Measurements from ENCODE around the gene RB1.

The RB1 gene

GRCh38 chr13:48295271-48295670, 8.3 kb upstream of the RB1 start:
- Histone ChIP-seq H3K27ac (ENCODE audit: low read length) (no peak overlapping the region), H3K4me3 (ENCODE audit: low read length) (no peak overlapping the region), H3K9ac (ENCODE audit: low read length) (no peak overlapping the region), H3K4me2 (ENCODE audit: low read length) (no peak overlapping the region), H2AFZ (ENCODE audit: low read depth, low read length) (no peak overlapping the region), H3K4me1 (ENCODE audit: low read length) (no peaks in the 10 kb centered on the region), H3K9me3 (ENCODE audit: insufficient read depth, low read length) (no peaks in the 10 kb centered on the region), H3K27me3 (ENCODE audit: low read depth, low read length) (peaks cover 5% of the 10 kb centered on the region; the same call in 1 of the 2 replicates), H4K20me1 (ENCODE audit: insufficient read depth, low read length) (no peaks in the 10 kb centered on the region), H3K79me2 (ENCODE audit: low read length) (no peaks in the 10 kb centered on the region), H3K36me3 (replicated peaks; ENCODE audit: low read depth, low read length) (no peaks in the 10 kb centered on the region)
- TF ChIP-seq CTCF (IDR thresholded peaks at IDR 0.05; ENCODE audit: low read depth, low read length), result no peak
- TF ChIP-seq EZH2phosphoT487 (IDR thresholded peaks at IDR 0.05; ENCODE audit: low read depth), result no peak

GRCh38 chr13:48296528-48296927, 7.0 kb upstream of the RB1 start:
- no peaks in the 10 kb centered on the region for H3K36me3 ChIP-seq (replicated peaks; ENCODE audit: low read depth, low read length)
- TF ChIP-seq EZH2phosphoT487 (IDR thresholded peaks at IDR 0.05; ENCODE audit: low read depth) (no peak), CTCF (IDR thresholded peaks at IDR 0.05; ENCODE audit: low read depth, low read length) (no peak)
- H3K4me2 ChIP-seq (ENCODE audit: low read length), result no peak overlapping the region

GRCh38 chr13:48297131-48297786, 6.3 kb upstream of the RB1 start:
- Histone ChIP-seq H3K27me3 (ENCODE audit: low read depth, low read length) (no peaks in the 10 kb centered on the region), H4K20me1 (ENCODE audit: insufficient read depth, low read length) (no peaks in the 10 kb centered on the region), H3K27ac (ENCODE audit: low read length) (no peak overlapping the region), H3K4me3 (ENCODE audit: low read length) (no peak overlapping the region), H3K9ac (ENCODE audit: low read length) (no peak overlapping the region), H3K9me3 (ENCODE audit: insufficient read depth, low read length) (no peaks in the 10 kb centered on the region), H3K4me1 (ENCODE audit: low read length) (no peaks in the 10 kb centered on the region), H3K36me3 (replicated peaks; ENCODE audit: low read depth, low read length) (no peaks in the 10 kb centered on the region), H3K4me2 (ENCODE audit: low read length) (no peak overlapping the region), H2AFZ (ENCODE audit: low read depth, low read length) (no peak overlapping the region), H3K79me2 (ENCODE audit: low read length) (no peaks in the 10 kb centered on the region)
- TF ChIP-seq CTCF (IDR thresholded peaks at IDR 0.05; ENCODE audit: low read depth, low read length) (no peak), EZH2phosphoT487 (IDR thresholded peaks at IDR 0.05; ENCODE audit: low read depth) (no peak)

More at GRCh38 chr13:48296528-48296927, 7.0 kb upstream of the RB1 start:
- Histone ChIP-seq H3K27ac (ENCODE audit: low read length) (no peak overlapping the region), H4K20me1 (ENCODE audit: insufficient read depth, low read length) (no peaks in the 10 kb centered on the region), H3K9me3 (ENCODE audit: insufficient read depth, low read length) (no peaks in the 10 kb centered on the region), H3K79me2 (ENCODE audit: low read length) (no peaks in the 10 kb centered on the region), H3K4me1 (ENCODE audit: low read length) (no peaks in the 10 kb centered on the region), H3K9ac (ENCODE audit: low read length) (no peak overlapping the region), H3K27me3 (ENCODE audit: low read depth, low read length) (no peaks in the 10 kb centered on the region), H2AFZ (ENCODE audit: low read depth, low read length) (no peak overlapping the region), H3K4me3 (ENCODE audit: low read length) (no peak overlapping the region)

GRCh38 chr13:48299591-48299990, 4.0 kb upstream of the RB1 start:
- no peak for TF ChIP-seq EZH2phosphoT487 (IDR thresholded peaks at IDR 0.05; ENCODE audit: low read depth)
- no peak for TF ChIP-seq CTCF (IDR thresholded peaks at IDR 0.05; ENCODE audit: low read depth, low read length)
- H3K4me1 ChIP-seq (ENCODE audit: low read length), result peaks cover 3% of the 10 kb centered on the region; the same call in 1 of the 2 replicates
- H3K9me3 ChIP-seq (ENCODE audit: insufficient read depth, low read length), result no peaks in the 10 kb centered on the region
- no peak overlapping the region for H3K9ac ChIP-seq (ENCODE audit: low read length)
- no peak overlapping the region for H3K4me2 ChIP-seq (ENCODE audit: low read length)
- peaks cover 11% of the 10 kb centered on the region; the same call in 1 of the 2 replicates for H3K79me2 ChIP-seq (ENCODE audit: low read length)
- H3K36me3 ChIP-seq (replicated peaks; ENCODE audit: low read depth, low read length), result no peaks in the 10 kb centered on the region
- H3K27me3 ChIP-seq (ENCODE audit: low read depth, low read length), result no peaks in the 10 kb centered on the region
- no peak overlapping the region for H3K27ac ChIP-seq (ENCODE audit: low read length)
- H3K4me3 ChIP-seq (ENCODE audit: low read length), result no peak overlapping the region
- no peaks in the 10 kb centered on the region for H4K20me1 ChIP-seq (ENCODE audit: insufficient read depth, low read length)
- no peak overlapping the region for H2AFZ ChIP-seq (ENCODE audit: low read depth, low read length)
